SH-SY5Y (cell line): ENCODE results near the gene INPP4A.

Source experiments
- GATA2 ChIP-seq: IDR thresholded peaks from 2 replicates; pipeline ENCODE4 v1.6.1; 2011; ENCODE audit warnings: mild to moderate bottlenecking, low read depth, low read length
- GATA3 ChIP-seq: IDR thresholded peaks from 2 replicates; pipeline ENCODE4 v1.6.1; 2011; ENCODE audit warnings: low read depth, mild to moderate bottlenecking, low read length, moderate library complexity

INPP4A gene

DNA sequence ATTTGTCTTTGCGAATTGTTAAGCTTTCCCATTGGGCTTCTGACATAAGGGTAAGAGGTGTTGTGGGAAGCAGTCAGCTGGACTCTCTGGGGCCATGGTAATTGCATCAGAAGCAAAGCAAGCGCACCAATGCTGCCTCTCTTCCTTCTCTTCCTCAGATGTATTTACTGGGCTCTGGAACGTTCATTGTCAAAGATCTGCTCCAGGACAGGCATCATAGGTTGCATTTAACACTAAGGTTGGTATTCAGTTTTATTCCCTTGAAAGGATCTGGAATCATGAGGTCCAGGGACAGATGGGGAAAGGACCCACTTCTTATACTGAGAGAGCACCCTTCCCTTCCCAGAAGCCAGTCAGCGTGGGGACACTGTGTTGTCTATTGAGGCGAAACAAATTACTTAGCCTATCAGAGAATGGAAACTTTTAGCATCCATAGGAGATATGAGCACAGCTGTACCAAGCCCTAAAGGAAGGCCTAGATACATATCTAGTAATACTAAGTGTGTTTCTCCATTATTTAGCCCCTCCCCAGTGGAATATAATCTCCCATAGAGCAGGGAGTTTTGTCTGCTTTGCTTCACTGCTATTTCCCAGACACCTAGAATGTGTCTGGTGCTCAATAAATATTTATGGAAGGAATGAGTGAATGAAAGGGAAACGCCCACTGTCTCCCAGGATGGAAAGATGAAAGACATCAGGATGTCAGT lies 91.5 kb downstream of the INPP4A start:
- TF ChIP-seq GATA2 (no peak), GATA3 (no peak; the same call in 1 of the 2 replicates)

- TF ChIP-seq GATA2: no peak
- no peak for TF ChIP-seq GATA3
Measured at GRCh38 chr2:98537390-98538126, 92.9 kb downstream of the INPP4A start.

DNA sequence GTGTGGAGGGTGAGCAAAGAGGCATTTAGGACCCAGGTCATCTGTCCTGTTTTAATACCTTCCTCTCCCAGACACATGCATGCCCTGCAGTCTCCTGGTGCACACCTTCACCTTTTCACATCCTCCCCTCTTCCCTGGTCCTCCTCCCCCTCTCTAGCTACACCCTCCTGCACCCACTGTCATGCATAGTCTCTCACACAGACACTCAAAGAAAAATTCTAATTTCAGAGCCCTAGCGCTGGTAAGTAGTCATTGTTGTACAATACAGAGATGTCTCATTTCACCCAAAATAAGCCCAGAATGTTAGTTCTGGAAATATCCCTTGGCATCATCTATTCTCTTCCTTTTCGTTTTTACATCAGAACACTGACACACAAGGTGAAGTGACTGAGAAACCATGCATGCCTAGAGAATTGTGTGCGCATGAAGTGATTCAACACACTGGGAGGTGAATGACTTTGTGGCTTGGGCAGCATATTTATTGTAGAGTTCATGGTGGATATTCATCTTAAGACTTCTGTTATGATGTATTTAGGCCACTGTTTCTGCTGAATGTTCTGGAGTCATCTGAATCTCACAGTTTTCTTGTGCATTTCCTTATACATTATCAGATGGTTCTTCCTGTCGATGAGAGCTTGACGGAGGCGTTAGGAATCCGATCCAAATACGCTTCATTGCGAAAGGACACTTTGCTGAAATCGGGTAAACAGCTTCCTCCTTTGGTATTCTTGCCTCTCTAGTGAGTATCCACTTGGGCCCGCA lies 93.8 kb downstream of the INPP4A start:
- TF ChIP-seq GATA2: no peak
- no peak for TF ChIP-seq GATA3

- TF ChIP-seq GATA2 (no peak), GATA3 (no peak)
Measured at GRCh38 chr2:98539056-98539735, 94.5 kb downstream of the INPP4A start.

DNA sequence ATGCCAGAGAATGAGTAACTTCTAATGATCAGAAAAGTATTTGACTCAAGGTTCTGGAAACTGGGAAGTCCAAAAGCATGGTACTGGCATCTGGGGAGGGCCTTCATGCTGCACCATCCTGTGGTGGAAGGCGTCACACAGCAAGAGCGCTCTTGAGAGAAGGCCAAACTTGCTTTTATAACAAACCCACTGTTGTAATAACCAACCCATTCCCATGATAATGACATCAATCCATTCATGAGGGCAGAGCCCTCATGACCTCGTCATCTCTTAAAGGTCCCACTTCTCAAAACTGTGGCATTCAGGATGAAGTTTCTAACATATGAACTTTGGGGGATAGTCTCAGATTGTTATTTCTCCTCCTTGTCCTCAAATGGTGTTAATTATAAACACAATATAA lies 95.9 kb downstream of the INPP4A start:
- no peak for TF ChIP-seq GATA3
- no peak for TF ChIP-seq GATA2

DNA sequence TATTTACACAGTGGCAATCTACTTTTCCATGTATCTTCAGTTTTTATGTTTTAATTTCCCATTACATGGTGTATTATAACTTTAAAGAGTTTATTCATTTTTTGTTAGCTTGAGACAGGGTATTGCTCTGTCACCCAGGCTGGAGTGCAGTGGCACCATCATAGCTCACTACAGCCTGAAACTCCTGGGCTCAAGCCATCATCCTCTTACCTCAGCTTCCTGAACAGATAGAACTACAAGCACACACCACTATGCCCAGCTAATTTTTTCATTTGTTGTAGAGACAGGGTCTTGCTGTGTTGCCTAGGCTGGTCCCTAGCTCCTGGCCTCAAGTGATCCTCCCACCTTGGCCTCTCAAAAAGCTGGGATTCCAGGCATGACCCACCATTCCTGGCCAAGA lies 96.8 kb downstream of the INPP4A start:
- TF ChIP-seq GATA2: no peak
- TF ChIP-seq GATA3: no peak

- no peak for TF ChIP-seq GATA3
- no peak for TF ChIP-seq GATA2
Measured at GRCh38 chr2:98541906-98542305, 97.2 kb downstream of the INPP4A start.

DNA sequence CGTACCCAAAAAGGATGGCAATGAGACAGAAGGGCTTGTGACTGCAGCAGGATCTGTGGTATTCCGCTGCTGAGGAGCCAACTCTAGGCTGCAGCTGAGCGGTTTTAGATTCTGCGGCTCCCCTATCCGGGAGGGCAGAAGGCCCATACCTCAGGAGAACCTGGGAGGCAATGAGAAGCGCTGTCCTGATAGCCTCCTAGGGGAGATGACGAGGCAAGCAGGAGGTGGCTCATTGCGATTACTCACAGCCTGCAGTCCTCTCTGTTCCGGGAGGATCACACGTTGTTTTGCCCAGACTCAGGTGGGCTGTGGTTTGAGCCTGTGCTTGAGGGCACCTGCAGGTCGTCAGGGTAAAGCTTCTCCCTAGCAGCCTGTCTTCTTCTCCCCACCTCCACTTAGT lies 98.6 kb downstream of the INPP4A start:
- TF ChIP-seq GATA2 (no peak), GATA3 (no peak)

- no peak for TF ChIP-seq GATA2
- TF ChIP-seq GATA3: no peak
Measured at GRCh38 chr2:98543842-98544241, 99.2 kb downstream of the INPP4A start.

DNA sequence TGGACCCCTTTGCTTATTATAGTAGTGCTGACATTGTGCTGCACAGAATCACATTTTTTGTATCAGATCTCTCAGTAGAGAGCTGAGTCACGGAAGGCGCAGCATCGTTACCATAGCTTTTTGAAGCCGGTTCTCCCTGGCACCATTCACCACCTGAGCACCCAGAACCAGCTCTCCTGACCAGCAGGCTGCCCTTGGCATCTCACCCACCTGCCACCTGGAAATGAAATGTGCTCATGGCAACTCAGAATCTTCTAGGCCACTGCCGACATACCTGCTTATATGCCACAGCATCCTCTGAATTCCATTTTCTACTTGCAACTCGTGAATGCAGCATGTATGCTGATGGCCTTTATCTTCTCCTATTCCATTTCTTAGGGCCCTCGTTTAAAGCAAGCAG lies 100.9 kb downstream of the INPP4A start:
- TF ChIP-seq GATA2 (no peak), GATA3 (no peak)

DNA sequence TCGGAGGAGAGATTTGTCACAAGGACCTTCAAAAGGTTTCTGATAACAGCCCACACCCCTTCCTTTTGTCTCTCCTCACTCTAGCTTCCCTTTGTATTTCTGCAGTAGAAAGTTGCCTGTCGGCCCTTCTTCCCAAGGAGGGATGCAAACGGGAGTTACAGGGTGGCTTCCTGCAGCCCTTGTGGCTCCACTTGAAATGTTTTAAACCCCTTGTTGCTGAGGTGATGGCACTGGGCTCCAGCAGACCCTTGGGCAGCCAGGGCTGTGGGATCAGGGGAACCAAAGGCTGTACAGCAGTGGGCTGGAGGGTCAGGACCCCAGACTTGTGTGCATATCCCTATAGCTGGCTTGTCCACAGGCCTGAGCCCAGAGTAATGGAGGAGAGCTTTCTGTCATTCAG lies 101.5 kb downstream of the INPP4A start:
- TF ChIP-seq GATA2 (no peak), GATA3 (no peak)

GRCh38 chr2:98547092-98547790 lies 102.6 kb downstream of the INPP4A start:
- no peak for TF ChIP-seq GATA2
- no peak for TF ChIP-seq GATA3
